OCI-LY7 (cell line): ENCODE data around the gene ACTRT2. TPM values are rescaled to one million over a fixed set of nuclear protein-coding genes. Genes with fewer than 3 reads are reported as not detected.

Experiments used
- BruUV-seq: library from RNA; stranded (reverse); fragments of 400-500 nt; replicated peaks from 2 replicates; lab custom pipeline; 2021; lab: Mats Ljungman, UMichigan
- CTCF ChIA-PET: fragments of 300-600 bp; sonication (Branson Sonifier 250); formaldehyde crosslinking; loops from one replicate; lab custom pipeline; 2022; ENCODE audit warnings: antibody characterized with exemption; ENCODE audit not compliant: unreplicated experiment; lab: Charles Lee
- POLR2A ChIA-PET: fragments of 300-600 bp; sonication (Branson Sonifier 250); formaldehyde crosslinking; loops from one replicate; lab custom pipeline; 2022; ENCODE audit warnings: antibody characterized with exemption; lab: Charles Lee
- DNase-seq: peaks from one replicate; pipeline ENCODE4 v3.0.0-alpha.2; 2015; ENCODE audit warnings: low spot score
- H2AFZ ChIP-seq: fragments of 200-600 bp; sonication (generic), shearing (Covaris generic); 2 replicates; pipeline ENCODE4 v1.6.1; 2014; ENCODE audit warnings: mild to moderate bottlenecking, antibody characterized with exemption, low read length, moderate library complexity
- H3K27ac ChIP-seq: fragments of 200-600 bp; sonication (generic); 2 replicates; pipeline ENCODE4 v1.5.1; 2014; ENCODE audit warnings: mixed run types, low read depth, mild to moderate bottlenecking, moderate library complexity, low read length, inconsistent platforms; ENCODE audit not compliant: poor library complexity, severe bottlenecking
- H3K36me3 ChIP-seq: fragments of 200-600 bp; sonication (generic); 2 replicates; pipeline ENCODE4 v1.6.1; 2014; ENCODE audit warnings: mild to moderate bottlenecking, antibody characterized with exemption, low read length, moderate library complexity, mixed read lengths; ENCODE audit not compliant: insufficient read depth
- H3K4me1 ChIP-seq: fragments of 200-600 bp; sonication (generic); 2 replicates; pipeline ENCODE4 v1.5.1; 2014; ENCODE audit warnings: mild to moderate bottlenecking, low read length; ENCODE audit not compliant: insufficient read depth, poor library complexity, severe bottlenecking
- H3K4me2 ChIP-seq: fragments of 200-600 bp; sonication (generic); 2 replicates; pipeline ENCODE4 v1.6.1; 2014; ENCODE audit warnings: mild to moderate bottlenecking, low read length
- H3K4me3 ChIP-seq: fragments of 200-600 bp; sonication (generic); 2 replicates; pipeline ENCODE4 v1.5.1; 2014; ENCODE audit warnings: mild to moderate bottlenecking, low read depth, low read length; ENCODE audit not compliant: poor library complexity, severe bottlenecking
- H3K79me2 ChIP-seq: fragments of 200-600 bp; sonication (generic); 2 replicates; pipeline ENCODE4 v1.6.1; 2016; ENCODE audit warnings: low read depth, mild to moderate bottlenecking, low read length, moderate library complexity, mixed read lengths; ENCODE audit not compliant: insufficient read depth
- H3K9me2 ChIP-seq: fragments of 200-600 bp; sonication (generic); 2 replicates; pipeline ENCODE4 v1.6.1; 2016; ENCODE audit warnings: mild to moderate bottlenecking, low read length, mixed read lengths; ENCODE audit not compliant: insufficient read depth
- H3K9me3 ChIP-seq: fragments of 200-600 bp; sonication (generic); 2 replicates; pipeline ENCODE4 v1.6.1; 2014; ENCODE audit warnings: mild to moderate bottlenecking, mixed run types, low read length, mixed read lengths
- H4K20me1 ChIP-seq: fragments of 200-600 bp; sonication (generic); 2 replicates; pipeline ENCODE4 v1.6.1; 2014; ENCODE audit warnings: mild to moderate bottlenecking, antibody characterized with exemption, low read length, moderate library complexity, mixed read lengths; ENCODE audit not compliant: insufficient read depth
- EZH2phosphoT487 ChIP-seq: fragments of 200-600 bp; sonication (generic); IDR thresholded peaks from 2 replicates; pipeline ENCODE4 v1.6.1; 2018; ENCODE audit warnings: low read depth, borderline replicate concordance, mild to moderate bottlenecking, mixed run types, antibody characterized with exemption, low read length, moderate library complexity, mixed read lengths
- intact Hi-C: fragments of 100-400 bp; cut with micrococcal nuclease; formaldehyde crosslinking; loops from one replicate; pipeline ENCODE4 v1.10.0; 2022; ENCODE audit not compliant: unreplicated experiment
- total RNA-seq, 2 experiments: library from RNA; depleted of rRNA in 1 of 2; stranded (reverse); fragments of >200 nt in 1 of 2; shearing (Covaris generic) in 1 of 2; gene quantifications; 2 replicates each; pipeline ENCODE4 v1.2.3, GENCODE V29; 2014 to 2022
- TF ChIP-seq, protein P1 (sequence below): fragments of 200-600 bp; sonication (generic); conservative IDR thresholded peaks from 2 replicates; pipeline ENCODE4 v1.5.1; 2014; ENCODE audit warnings: mild to moderate bottlenecking, antibody characterized with exemption, low read length, moderate library complexity, mixed read lengths

ACTRT2 gene
- total RNA-seq, 2 experiments from 2014 or later, result not detected

- Histone ChIP-seq H3K9me3 (no peaks in the 10 kb centered on the region), H3K79me2 (no peaks in the 10 kb centered on the region), H3K9me2 (no peaks in the 10 kb centered on the region), H3K4me1 (peaks cover 7% of the 10 kb centered on the region), H3K36me3 (no peaks in the 10 kb centered on the region), H4K20me1 (no peaks in the 10 kb centered on the region; the same call in 1 of the 2 replicates), H3K27ac (no peak overlapping the region), H3K4me3 (no peak overlapping the region), H3K4me2 (no peak overlapping the region), H2AFZ (no peak overlapping the region)
- ChIA-PET POLR2A (no interaction called here), CTCF (no interaction called here)
- no TSS peak for BruUV-seq
- intact Hi-C loops, result no loop called here
- TF ChIP-seq, protein P1, sequence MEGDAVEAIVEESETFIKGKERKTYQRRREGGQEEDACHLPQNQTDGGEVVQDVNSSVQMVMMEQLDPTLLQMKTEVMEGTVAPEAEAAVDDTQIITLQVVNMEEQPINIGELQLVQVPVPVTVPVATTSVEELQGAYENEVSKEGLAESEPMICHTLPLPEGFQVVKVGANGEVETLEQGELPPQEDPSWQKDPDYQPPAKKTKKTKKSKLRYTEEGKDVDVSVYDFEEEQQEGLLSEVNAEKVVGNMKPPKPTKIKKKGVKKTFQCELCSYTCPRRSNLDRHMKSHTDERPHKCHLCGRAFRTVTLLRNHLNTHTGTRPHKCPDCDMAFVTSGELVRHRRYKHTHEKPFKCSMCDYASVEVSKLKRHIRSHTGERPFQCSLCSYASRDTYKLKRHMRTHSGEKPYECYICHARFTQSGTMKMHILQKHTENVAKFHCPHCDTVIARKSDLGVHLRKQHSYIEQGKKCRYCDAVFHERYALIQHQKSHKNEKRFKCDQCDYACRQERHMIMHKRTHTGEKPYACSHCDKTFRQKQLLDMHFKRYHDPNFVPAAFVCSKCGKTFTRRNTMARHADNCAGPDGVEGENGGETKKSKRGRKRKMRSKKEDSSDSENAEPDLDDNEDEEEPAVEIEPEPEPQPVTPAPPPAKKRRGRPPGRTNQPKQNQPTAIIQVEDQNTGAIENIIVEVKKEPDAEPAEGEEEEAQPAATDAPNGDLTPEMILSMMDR, result no peak
- TF ChIP-seq EZH2phosphoT487, result no peak
- no peak for DNase-seq
These were observed 16.9 kb downstream of the ACTRT2 start for GRCh38 chr1:3038113-3038551.

- Histone ChIP-seq H3K9me3 (no peaks in the 10 kb centered on the region), H2AFZ (no peak overlapping the region), H3K4me2 (no peak overlapping the region), H3K36me3 (no peaks in the 10 kb centered on the region), H4K20me1 (no peaks in the 10 kb centered on the region; the same call in 1 of the 2 replicates), H3K27ac (no peak overlapping the region), H3K79me2 (no peaks in the 10 kb centered on the region), H3K4me3 (no peak overlapping the region), H3K9me2 (no peaks in the 10 kb centered on the region), H3K4me1 (peaks cover 7% of the 10 kb centered on the region)
- CTCF ChIA-PET, result no interaction called here
- TF ChIP-seq, protein P1, result no peak
- no peak for TF ChIP-seq EZH2phosphoT487
- intact Hi-C loops, result no loop called here
- BruUV-seq, result no TSS peak
- DNase-seq, result no peak
- POLR2A ChIA-PET, result no interaction called here
These were observed 17.4 kb downstream of the ACTRT2 start for GRCh38 chr1:3038571-3039181.

DNA sequence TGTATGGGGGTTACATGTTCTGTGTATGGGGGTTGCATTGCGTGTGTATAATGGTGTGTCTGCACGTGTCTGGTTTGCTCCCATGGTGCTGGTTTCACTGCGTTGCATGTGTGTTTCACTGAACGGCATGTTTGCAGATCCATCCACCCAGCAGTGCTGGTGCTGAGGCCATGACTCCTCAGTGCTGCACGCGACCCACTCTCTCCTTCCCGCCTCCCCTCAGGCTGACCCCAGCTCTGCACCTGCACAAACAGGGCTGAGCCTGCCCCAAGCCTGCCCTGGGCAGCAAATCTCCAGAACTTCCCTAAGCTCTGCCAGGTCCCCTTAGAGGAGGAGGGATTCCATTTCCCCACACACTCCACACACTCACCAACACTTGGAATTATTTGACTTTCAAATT lies 18.7 kb downstream of the ACTRT2 start:
- Histone ChIP-seq H3K4me2 (no peak overlapping the region), H4K20me1 (no peaks in the 10 kb centered on the region), H3K4me1 (peaks cover 7% of the 10 kb centered on the region), H3K9me2 (no peaks in the 10 kb centered on the region), H3K79me2 (no peaks in the 10 kb centered on the region), H2AFZ (no peak overlapping the region), H3K27ac (no peak overlapping the region), H3K4me3 (no peak overlapping the region), H3K9me3 (no peaks in the 10 kb centered on the region), H3K36me3 (no peaks in the 10 kb centered on the region)
- POLR2A ChIA-PET, result no interaction called here
- intact Hi-C loops, result no loop called here
- TF ChIP-seq, protein P1, result no peak
- no peak for TF ChIP-seq EZH2phosphoT487
- no peak for DNase-seq
- no TSS peak for BruUV-seq
- CTCF ChIA-PET, result no interaction called here
